ENCODE data around the gene CLCN5. TPM values are rescaled to one million over a fixed set of nuclear protein-coding genes. Genes with fewer than 3 reads are reported as not detected.

CLCN5 gene
- total and polyA plus RNA-seq, 10 of the 15 experiments (the other 5 are each of a cell fraction or from before 2014, with no cell fraction given): 0.33 to 3.8 (median 2.6) TPM

- no peak for TF ChIP-seq REST (IDR thresholded peaks at IDR 0.05; ENCODE audit: low read depth, low read length)
Measured at GRCh38 chrX:50098749-50099148, 176.4 kb downstream of the CLCN5 start (continued).

- Histone ChIP-seq H3K36me3 (ENCODE audit: control insufficient read depth in 2 of 2, insufficient read depth in 2 of 2, low read length in 1 of 2) (no peaks in the 10 kb centered on the region), H3K4me3 (no peak overlapping the region), H3K27me3 (replicated peaks in 1 of 2; ENCODE audit: control insufficient read depth in 2 of 2, insufficient read depth in 2 of 2, low read length in 1 of 2) (no peaks in the 10 kb centered on the region), H2AFZ (ENCODE audit: control insufficient read depth, low read depth, low read length) (no peak overlapping the region), H3K9ac (ENCODE audit: control insufficient read depth, insufficient read depth, low read length) (no peak overlapping the region), H3K27ac (ENCODE audit: control insufficient read depth, insufficient read depth) (no peak overlapping the region), H4K20me1 (ENCODE audit: control insufficient read depth, insufficient read depth) (no peaks in the 10 kb centered on the region), H3K79me2 (ENCODE audit: control insufficient read depth, insufficient read depth, low read length) (no peaks in the 10 kb centered on the region), H3K4me1 (ENCODE audit: control insufficient read depth, insufficient read depth, low read length) (no peaks in the 10 kb centered on the region), H3K4me2 (ENCODE audit: control insufficient read depth, insufficient read depth) (no peak overlapping the region), H3K9me3 (replicated peaks; ENCODE audit: control insufficient read depth, insufficient read depth, low read length) (no peaks in the 10 kb centered on the region)
- intact Hi-C loops (cut with micrococcal nuclease; ENCODE audit: unreplicated experiment) (no loop called here), in situ Hi-C loops (cut with MboI) (no loop called here)
- ATAC-seq: no peak
- 31% methylated on average over 4 of the region's 4 CpGs for WGBS (ENCODE audit: insufficient coverage, insufficient replicate concordance, low lambda C conversion rate, missing lambda C conversion rate)
- POLR2A ChIA-PET: no interaction called here
- BruUV-seq (replicated peaks): no TSS peak
- TF ChIP-seq PKNOX1 (IDR thresholded peaks at IDR 0.05) (no peak), WRNIP1 (IDR thresholded peaks at IDR 0.05; ENCODE audit: borderline replicate concordance, low read depth, low read length) (no peak), E2F8 (IDR thresholded peaks at IDR 0.05; ENCODE audit: low read depth, partially characterized antibody) (no peak), NFIC (IDR thresholded peaks at IDR 0.05; ENCODE audit: low read depth, low read length) (no peak)
- SMC1A ChIA-PET (ENCODE audit: uncharacterized antibody, unreplicated experiment): interaction anchor here (1.0 to 3.2 kb wide), 3 partner anchors 13 to 481 kb away, joined by 3 to 14 read pairs (median 7); partner anchors contain the start of gene CCNB3
- CTCF ChIA-PET: interaction anchor here (1.1 to 2.6 kb wide), 4 partner anchors 13 to 481 kb away, joined by 3 to 14 read pairs (median 4); no protein-coding TSS in a partner anchor
- DNase-seq (ENCODE audit: low read depth, low spot score): no peak
- FAIRE-seq: no peak
- RAD21 ChIA-PET (ENCODE audit: unreplicated experiment): no interaction called here
Measured at GRCh38 chrX:50099331-50099730, 176.9 kb downstream of the CLCN5 start.
